Measurements from ENCODE around the gene SEMA6A.
A peak's percentile ranks its signal among the peaks of the same experiment; 100 is the strongest.
"Not testable (repeated sequence)": the region's sequence is repeated elsewhere in the genome, so short reads cannot be mapped to it uniquely, and the experiment has no call there.

SEMA6A gene

DNA sequence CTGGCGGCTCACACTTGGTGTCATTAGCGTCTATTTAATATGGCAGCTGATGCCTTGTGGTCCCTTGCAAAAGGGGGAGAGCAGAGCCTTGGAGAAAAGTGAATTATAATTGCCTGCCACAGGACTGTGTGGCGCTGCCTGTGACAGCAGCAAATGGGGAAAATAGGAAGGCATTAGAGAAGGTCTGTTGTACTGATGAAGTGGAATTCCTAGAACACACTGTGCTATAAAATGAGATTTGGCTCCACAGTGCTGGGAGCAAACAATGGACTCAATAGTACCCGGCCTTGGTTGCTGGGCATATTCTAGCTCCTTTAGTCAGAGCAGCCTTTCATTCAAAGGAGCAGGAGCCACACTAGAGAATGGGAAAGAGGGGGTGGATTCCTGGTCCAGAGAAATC lies 21.3 kb downstream of the SEMA6A start:
- DNase-seq (ENCODE audit: low spot score) = no peak

DNA sequence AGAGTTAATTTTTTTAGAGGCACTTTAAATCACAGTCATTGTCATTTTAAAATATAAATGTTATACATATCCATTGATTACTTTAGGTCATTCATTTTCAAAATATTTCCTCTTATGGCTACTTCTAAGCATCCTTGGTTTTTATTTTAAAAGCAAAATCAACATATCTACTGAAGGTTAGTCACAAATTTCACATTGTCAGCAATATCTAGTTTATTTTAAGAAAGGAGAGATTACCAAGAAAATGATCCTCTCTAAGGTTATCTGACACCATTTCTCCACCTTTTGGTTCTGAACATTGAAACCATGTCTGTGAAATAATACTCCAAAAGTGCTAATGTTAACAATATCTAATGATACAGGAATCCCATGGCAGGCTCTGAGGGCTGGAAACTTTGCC lies 24.5 kb downstream of the SEMA6A start:
- no peak for DNase-seq (ENCODE audit: low spot score)

GRCh38 chr5:116546743-116547124 lies 27.9 kb downstream of the SEMA6A start:
- no peak for DNase-seq (ENCODE audit: low spot score)

DNA sequence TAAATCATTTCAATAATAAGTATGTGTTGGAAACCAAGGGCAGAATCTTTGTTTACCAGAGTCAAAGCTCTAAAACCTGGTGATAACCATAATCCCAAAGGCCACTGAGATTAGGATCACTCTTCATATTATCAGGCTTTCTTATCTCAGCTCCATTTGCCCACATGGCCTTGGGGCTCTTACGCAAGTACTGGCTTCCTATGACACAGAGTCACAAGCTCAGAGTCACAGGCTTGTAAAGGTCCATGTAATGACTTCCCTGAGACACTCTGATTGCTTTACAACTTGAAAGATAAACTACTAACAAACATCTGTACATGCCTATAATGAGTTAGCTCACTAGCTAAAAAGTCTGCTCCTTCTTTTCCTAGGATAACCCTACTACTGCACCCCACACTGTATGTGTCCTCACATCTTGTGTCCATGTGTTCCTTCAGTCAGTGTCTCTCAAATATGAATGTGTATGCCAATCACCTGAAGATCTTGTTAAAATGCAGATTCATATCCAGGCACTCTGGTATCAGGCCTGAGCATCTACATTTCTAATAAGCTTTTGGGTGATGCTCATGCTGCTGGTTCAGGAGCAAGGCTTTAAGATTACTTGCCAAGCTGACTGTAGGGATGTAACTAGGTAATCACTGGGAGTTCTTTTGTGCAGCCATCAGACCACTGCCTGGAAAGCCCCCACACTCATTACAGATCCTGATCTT lies 28.4 kb downstream of the SEMA6A start:
- no peak for DNase-seq (ENCODE audit: low spot score)

- DNase-seq (ENCODE audit: low spot score) = not testable (repeated sequence)
Observed at GRCh38 chr5:116545465-116545864, 29.2 kb downstream of the SEMA6A start.

- DNase-seq (ENCODE audit: low spot score) = peak; percentile 84
Observed at GRCh38 chr5:116544531-116545241, 29.9 kb downstream of the SEMA6A start.

- peak; percentile 72 for DNase-seq (ENCODE audit: low spot score)
Observed at GRCh38 chr5:116543501-116543900, 31.1 kb downstream of the SEMA6A start.

DNA sequence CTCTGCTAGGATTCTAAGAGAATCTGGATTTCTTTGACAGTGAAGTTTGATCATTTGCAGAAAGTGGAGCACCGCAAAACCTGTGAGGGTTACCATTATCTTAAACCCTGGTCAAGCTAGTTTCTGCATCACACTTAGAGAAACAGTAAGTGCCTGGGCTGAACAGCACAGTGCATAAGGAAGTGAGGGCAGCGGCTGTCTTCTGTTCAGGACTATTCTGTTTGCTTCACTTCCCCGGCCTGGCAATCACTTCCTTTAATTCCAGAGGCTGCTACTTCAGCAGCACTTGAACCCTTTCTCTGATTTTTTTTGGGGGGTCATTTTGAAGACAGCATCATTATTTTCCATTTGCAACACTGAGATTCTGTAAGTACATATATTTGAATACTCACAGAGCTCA lies 32.0 kb downstream of the SEMA6A start:
- DNase-seq (ENCODE audit: low spot score) = no peak

DNA sequence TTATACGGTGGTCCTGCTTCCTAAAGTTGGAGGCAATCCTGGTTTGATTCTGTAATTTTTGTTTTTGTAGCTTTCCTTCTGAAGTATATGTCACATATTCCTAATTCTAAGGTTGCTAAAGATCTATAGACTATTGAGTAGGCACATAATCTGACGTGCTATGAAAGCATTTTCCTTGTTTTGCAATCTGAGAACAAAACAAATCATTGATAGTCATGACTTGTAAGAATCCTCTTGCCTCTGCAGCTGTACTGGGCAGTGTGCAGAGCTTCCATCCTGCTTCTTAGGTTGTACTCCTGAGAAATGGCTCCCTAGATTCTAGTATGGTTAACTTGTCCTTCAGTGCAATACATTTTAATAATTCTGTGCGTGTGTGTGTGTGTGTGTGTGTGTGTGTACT lies 35.4 kb downstream of the SEMA6A start:
- no peak for DNase-seq (ENCODE audit: low spot score)

DNA sequence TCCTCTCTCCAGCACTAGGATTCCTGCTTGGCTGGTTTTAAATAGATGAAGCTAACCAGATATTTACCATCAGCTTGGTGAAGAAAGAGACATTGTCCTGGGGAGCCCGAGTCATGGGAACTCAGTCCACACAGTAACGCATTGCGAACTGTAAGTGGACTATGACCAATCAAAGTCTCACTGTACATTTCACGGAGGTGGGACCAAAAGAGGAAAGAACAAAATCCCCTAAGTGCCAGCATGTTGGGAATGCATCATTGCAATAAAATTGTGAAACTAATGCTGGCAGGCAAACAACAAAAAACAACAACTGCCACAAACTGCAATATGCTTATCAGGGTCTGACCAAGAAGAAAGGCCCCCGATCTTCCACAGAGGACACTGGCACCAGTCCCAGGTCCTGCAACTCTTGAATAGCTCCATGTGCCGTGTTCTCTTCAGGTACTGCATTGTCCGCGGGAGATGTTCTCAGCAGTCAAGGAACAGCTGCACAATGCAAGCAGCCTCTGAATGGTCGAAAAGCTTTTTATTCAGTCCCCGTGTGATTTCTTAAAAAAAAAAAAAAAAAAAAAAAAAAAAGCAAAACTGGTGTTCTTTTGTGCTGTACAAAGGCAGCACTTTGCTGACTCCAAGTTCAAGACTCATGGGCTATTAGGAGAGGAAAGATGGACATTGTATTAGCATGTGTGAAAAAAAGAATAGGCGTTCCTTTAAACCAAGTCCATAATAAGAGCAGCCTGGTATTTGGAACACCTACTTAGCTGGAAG lies 38.1 kb downstream of the SEMA6A start:
- DNase-seq (ENCODE audit: low spot score) = peak; percentile 32

DNA sequence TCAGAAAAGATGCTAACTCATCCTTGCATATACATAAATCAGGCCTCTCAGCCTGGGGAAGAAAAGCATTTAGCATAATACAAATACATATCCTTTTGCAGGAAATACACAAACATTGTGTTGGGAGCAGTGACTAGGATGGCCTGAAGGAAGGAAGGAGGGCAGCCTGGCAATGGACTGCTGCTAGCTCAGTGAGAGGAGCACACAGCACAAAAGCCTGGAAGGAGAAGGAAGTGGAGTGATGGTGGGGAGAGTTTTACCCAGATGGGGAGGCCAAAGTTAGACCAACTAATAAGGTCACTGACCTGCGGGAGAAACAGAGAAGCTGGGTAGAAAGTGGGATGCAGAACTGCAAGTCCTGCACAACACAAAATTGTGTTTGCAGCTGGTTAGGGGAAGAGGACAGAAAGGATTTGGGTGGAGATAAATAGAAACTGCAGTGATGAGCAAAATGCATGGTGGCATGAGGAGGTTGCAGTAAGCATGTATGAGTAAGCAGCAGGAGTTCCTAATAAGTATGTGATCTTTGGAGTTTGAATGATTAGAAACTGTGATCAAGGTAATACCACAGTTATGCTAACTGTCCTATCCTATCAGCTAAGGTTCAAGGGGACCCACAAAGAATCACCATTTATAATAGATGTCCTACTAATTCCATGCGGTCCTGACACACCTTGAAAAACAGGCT lies 39.5 kb downstream of the SEMA6A start:
- peak; percentile 21 for DNase-seq (ENCODE audit: low spot score)

DNA sequence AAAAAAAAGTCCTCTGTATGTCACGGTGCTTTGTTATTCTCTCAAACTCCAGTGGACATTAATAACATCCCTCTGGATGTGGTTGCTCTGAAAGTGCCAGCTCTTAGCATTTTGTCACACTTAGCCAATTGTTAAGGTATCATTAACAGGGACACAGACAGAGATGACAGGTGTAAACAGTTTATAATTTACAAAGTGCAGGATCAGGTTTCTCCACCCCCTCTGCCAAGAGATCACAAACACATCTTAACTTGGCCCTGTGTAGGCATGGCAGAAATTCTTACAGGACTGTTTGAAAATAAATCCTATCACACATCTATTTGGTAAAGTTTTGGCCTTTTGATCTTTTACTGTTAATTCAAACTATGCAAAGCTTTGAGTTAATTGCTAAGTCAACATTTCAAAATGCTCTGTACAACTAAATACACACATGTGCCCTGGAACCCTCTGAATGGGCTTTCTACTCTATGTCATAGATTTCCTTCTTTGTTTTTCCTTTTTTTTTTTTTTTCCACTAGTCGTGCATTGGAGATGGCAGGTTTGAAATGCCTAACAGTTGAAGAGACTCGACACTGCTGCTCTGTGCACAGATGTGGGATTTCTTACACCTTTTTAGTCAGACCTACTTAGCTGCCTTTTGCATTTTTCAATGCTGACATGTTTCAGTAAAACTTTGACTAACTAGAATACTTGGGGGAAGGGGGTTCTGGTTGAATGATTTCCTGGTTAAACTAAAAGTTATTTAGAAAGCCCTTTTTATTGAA lies 41.7 kb downstream of the SEMA6A start:
- DNase-seq (ENCODE audit: low spot score) = peak; percentile 91

DNA sequence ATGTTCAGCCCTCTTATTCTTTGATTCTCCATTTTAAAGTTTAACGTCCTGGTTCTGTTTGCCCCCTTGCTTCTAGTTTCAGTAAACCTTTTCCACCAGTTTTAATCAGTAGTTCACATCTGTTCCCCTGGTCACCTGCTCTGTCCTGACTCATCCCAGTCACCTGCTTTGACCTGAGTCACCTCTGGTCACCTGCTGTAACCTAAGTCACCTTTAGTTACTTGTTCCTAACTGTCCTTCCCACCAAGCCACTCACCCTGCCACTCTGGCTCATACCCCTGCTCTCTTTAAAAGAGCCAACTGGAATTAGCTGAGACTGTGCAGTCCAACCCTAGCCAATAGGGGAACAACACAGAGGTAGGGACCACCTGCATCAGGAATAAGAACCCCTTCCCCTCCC lies 43.0 kb downstream of the SEMA6A start:
- peak; percentile 51 for DNase-seq (ENCODE audit: low spot score)

- DNase-seq (ENCODE audit: low spot score) = no peak
Observed at GRCh38 chr5:116531117-116531516, 43.5 kb downstream of the SEMA6A start.

DNA sequence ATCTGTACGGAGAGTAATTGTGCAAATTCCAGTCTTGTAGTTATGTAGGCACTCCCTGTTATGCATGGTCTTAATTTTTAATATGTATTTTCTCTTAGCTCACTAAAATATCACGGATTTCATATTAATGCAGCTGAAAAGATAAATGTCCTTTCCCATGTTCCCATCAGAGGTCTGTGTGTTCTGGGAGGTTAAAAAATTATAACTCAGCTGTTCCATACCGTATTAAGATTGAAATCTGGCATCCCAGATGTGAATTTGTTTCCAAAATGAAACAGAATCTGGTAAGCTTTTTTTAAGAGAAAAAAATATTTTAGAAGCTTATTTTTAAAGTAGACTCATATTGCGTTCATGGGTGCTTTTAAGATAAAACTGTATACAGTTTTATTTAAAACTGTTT lies 44.3 kb downstream of the SEMA6A start:
- DNase-seq (ENCODE audit: low spot score) = no peak

DNA sequence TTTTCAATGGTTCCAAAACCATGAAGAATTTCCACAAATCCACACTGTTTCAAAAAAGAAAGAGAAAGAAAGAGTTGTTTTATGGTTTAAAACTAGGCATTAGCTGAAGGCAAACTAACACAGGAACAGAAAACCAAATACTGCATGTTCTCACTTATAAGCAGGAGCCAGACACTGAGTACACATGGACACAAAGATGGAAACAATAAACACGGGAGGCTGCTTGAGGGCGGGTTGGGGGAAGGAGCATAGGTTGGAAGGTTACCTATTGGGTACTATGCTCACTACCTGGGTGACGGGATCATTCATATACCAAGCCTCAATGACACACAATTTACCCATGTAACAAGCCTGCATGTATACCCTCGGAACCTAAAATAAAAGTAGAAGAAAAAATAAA lies 45.0 kb downstream of the SEMA6A start:
- no peak for DNase-seq (ENCODE audit: low spot score)

GRCh38 chr5:116528519-116529234 lies 45.9 kb downstream of the SEMA6A start:
- DNase-seq (ENCODE audit: low spot score) = no peak

DNA sequence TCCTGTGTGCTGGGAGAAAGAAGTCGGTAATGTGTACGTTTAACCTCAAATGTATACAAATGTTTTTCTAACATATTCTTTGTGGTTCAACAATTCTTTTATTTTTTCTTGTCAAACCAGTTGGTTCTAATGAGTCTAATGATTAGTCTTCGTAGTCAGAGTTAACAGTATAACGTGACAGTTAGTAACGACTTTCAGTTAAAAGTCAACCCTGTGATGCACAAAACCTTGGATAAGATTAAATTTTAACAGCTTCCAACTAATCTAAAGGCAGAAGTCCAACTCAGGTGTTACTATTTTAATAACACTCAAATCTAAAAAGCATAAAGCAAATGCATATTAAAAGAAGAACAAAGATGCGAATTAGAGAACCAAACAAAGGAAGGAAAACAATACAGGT lies 47.0 kb downstream of the SEMA6A start:
- DNase-seq (ENCODE audit: low spot score) = peak; percentile 50

DNA sequence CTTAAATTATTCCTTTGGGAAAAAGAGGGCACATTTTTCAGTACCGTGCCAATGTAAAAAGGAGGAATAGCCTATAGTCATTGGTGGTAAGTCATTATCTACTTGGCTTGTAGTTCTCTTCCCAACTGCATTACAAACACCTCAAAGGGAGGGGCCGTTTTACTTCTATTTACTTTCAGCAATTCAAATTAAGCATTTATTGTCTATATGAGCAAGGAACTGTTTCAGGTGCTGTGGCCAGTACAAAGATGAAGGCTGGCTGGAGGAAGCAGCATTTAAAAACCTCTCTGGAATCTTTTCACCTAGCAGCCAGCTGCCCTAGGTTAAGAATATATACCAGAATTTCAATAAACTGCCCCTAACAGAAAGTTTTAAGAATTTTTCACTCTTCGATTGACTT lies 48.9 kb downstream of the SEMA6A start:
- DNase-seq (ENCODE audit: low spot score) = no peak

GRCh38 chr5:116524966-116525365 lies 49.7 kb downstream of the SEMA6A start:
- no peak for DNase-seq (ENCODE audit: low spot score)

All from kidney tubule cell (primary cell).